ENCODE data around the gene MDFIC. TPM values are rescaled to one million over a fixed set of nuclear protein-coding genes. Genes with fewer than 3 reads are reported as not detected.

MDFIC gene
- polyA plus RNA-seq, 4 donors, result 25.8 to 31.4 (median 29.6) TPM

DNA sequence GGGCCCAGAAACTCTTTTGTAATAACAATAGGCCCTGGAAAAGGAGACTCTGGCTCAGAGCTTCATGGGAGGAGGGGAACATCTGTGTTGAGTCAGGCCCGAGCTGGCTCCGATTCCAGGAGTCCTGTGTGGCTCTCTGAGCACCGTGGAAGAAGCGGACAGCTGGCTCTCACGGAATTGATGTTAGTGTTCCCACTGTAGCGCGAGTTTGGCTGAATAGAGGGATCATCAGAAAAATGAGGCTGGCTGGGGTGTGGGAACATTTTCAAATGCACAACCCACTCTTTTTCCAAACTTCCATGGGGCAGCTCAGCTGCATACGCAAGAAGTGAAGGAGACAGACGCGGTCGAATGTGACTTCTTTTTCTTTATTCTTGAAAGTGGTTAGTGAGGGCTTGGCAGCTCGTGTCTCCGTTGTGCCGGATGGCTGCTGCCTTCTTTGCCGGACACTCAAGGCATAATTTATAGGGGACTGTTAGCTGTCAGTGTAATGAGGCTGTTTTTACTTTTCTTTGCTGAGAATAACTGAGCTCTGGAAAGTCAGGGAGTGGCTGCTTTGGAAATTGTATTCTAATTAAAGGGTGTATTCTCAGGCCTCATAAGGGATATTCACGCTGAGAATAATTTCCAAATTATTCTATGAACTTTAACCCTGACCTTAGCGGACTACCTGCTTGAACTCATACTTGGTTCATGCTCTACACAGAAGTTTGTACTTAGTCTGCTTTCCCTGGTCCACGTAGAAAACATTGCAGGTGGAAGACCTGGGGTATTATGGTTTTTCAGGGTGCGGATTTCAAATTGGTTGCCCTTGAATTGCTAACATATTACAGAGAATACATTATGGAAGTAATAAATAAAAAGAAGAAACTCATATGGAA, 23.1 kb downstream of the MDFIC start:
- peak; percentile 23 to 41 (median 25) for DNase-seq (ENCODE audit: low read depth in 4 of 4, low spot score in 2 of 4)

DNA sequence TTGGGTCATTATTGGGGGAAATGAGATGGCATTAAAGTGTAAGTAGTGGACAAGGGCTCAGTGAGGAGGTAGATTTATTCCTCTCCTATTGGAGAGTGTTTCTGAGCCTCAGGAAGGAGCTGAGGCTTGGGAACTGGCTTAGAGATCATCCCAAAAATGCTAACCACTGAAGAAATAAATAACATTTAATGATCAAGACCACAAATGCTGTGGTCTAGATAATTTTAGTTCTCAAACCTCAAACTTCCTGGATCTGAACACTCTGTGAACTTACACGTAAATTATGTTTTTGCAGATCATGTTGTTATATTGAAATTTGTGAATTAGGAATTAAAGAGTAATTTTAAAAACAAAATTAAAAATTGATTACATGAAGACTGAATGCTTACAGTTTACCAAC, 27.3 kb downstream of the MDFIC start:
- DNase-seq (ENCODE audit: low read depth in 4 of 4, low spot score in 2 of 4), result no peak

DNA sequence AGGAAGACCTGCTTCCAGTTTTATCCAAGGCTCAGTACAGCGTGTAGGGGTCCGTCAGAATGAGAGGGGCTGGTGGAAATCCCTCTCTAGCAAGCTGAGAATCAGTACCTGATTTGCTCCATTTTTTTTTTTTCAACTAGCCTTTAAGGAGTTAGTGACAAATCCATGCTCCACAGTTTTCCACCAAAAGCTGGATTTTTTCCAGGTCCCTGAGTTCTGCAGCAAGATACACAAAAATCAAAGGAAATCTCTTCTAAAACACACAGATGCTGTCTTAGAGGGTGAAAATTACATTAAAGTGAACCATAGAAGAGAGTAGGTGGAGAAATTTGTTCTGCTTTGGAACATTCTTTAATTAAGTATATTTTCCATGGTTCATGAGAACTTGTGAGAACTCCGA, 30.4 kb downstream of the MDFIC start:
- no peak for DNase-seq (ENCODE audit: low read depth in 4 of 4, low spot score in 2 of 4)

DNA sequence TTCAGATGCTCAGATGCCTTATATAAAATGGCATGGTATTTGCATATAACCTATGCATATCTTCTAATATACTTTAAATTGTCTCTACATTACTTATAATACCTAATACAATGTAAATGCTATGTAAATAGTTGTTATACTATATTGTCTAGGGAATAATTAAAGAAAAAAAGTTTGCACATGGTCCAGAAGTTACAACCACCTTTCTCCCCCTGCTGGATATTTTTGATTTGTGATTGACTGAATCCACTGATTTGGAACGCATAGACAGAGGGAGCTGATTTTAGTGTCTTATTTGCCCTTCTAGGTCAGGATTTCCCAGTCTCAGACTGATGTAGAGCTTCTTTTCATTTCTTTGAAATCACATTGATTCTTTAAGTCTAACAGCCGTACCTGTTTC, 31.8 kb downstream of the MDFIC start:
- no peak for DNase-seq (ENCODE audit: low read depth in 4 of 4, low spot score in 2 of 4)

DNA sequence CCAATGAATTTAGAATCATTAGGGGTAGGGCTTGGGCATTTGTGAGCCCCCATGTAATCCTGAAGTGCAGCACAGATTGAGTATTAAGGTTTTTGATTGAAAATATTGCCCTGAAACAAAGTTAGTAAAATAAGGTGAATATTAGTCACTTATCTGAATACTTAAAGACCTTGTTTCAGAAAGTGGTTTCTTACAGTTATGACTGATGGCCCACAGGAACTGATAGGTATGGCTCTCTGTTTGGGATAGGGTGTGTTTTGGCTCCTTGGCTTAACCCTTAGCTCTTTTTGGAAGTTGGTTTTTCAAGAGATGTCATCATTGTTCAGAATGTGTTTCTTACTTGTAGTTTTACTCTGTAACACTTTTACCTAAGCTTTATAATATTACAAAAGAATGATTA, 34.8 kb downstream of the MDFIC start:
- DNase-seq (ENCODE audit: low read depth in 4 of 4, low spot score in 2 of 4), result no peak

GRCh38 chr7:114957444-114957843, 35.5 kb downstream of the MDFIC start:
- DNase-seq (ENCODE audit: low read depth in 4 of 4, low spot score in 2 of 4), result no peak

DNA sequence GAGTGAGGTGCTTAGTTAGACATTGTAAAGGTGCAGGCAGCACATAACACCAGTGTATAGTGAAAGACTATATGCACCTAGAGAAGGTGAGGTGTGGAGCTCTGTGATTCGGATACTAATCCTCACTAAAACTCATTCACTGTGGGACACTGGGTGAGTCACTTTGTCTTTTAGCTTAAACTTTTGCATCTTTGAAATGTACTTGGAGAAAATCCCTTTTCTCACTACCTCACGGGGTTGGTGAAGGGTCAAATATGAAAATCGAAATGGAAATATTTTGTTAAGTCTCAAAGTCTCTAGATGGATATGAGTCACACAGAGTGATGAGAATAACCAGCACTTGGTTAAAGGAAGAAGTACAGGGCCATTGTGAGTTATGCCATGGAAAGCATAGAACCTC, 38.0 kb downstream of the MDFIC start:
- no peak for DNase-seq (ENCODE audit: low read depth in 4 of 4, low spot score in 2 of 4)

DNA sequence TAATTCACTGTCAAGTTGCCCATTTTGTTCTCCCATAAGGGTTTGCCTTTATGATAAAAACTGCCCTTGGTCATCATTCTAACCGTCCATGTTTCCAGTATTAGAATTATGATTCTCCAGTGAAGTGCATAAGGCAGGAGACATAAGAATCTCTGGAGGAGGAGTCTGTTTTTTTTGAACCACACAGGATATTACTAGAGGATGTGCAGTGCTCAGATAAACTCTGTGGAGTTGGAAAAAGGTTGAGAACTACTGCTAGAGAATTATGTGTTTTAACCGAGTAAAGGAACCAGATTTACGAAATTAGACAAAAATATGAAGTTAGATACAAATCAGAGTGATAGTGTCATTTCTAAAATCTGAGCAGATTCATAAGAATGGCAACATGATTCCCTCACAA, 40.5 kb downstream of the MDFIC start:
- DNase-seq (ENCODE audit: low read depth in 4 of 4, low spot score in 2 of 4), result no peak

DNA sequence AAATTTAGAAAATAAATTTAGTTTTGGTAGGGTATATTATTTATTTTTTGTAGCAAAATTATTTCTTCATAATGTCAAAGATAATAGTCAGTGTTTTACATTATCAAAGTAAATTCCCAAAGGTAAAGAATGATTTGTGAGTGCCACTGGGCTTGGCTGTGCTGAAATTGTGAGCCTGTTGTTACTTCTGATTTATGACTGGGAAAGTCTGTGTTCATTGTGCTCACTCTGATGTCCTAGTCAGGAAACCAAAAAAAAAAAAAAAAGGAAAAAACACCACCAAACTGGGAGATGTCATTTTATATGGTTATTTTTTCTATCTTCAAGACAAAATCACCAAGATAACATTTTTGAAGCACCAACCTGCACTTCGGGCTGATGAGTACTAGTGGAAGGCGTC, 44.3 kb downstream of the MDFIC start:
- no peak for DNase-seq (ENCODE audit: low read depth in 4 of 4, low spot score in 2 of 4)

- DNase-seq (ENCODE audit: low read depth in 4 of 4, low spot score in 2 of 4), result no peak
Measured at GRCh38 chr7:114969096-114969495, 47.2 kb downstream of the MDFIC start.

GRCh38 chr7:114970308-114970707, 48.4 kb downstream of the MDFIC start:
- DNase-seq (ENCODE audit: low read depth in 4 of 4, low spot score in 2 of 4), result no peak

- no peak for DNase-seq (ENCODE audit: low read depth in 4 of 4, low spot score in 2 of 4)
Measured at GRCh38 chr7:114970732-114971131, 48.8 kb downstream of the MDFIC start.

- no peak for DNase-seq (ENCODE audit: low read depth in 4 of 4, low spot score in 2 of 4)
Measured at GRCh38 chr7:114972567-114972966, 50.7 kb downstream of the MDFIC start.

GRCh38 chr7:114973147-114973546, 51.3 kb downstream of the MDFIC start:
- no peak for DNase-seq (ENCODE audit: low read depth in 4 of 4, low spot score in 2 of 4)

DNA sequence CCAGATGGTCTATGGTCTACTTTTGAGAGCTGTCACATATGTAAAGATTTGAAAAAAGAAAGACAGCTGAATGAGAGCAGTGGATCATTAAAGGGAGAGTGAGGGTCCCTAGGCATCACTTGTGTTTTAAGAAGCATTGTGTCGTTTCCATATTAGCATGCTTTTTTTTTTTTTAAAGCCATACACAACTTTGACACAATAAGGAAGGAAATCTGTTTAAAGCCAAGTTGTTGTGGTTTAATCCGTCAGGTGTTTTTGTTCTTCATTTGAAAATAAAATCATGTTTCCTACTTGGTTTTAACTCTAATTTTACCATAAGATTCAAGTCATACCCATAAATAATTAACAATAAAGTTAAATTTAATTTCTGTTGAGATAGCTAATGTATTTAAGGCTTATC, 53.5 kb downstream of the MDFIC start:
- no peak for DNase-seq (ENCODE audit: low read depth in 4 of 4, low spot score in 2 of 4)

DNA sequence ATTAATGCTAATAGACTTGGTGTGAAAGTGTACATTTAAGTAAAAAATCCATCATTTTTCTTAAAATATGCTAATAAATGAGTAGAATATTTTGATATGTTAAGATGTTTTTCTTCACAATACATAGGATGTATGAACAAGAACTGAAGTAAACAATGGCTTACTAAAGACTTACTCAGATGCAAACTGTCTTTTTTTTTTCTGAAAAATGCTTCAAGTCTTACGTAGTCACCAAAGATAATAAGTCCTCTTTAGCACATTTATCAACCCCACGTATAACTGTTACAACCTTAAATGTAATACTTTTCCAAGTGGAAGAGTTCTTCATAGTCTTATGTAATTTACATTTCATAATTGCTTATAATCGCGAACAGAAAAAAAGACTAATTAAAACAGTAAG, 54.8 kb downstream of the MDFIC start:
- DNase-seq (ENCODE audit: low read depth in 4 of 4, low spot score in 2 of 4), result no peak

DNA sequence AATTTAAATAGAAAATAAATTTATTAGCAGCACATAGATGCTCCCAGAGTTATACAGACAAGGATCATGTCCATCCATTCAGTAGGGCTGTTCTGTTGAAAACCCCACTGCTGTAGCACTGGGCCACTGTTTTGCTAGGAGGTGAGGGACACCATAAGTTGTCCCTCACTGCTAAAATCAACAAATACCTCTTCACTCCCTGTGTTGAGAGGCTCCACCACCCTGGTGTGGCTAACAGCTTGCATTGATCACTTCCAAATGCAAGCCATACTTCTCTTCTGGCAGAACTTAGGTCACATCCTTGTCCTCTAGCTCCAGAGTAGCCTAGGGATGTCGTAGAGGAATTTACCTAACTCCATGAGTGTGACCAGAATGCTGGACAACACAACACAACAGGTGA, 55.4 kb downstream of the MDFIC start:
- no peak for DNase-seq (ENCODE audit: low read depth in 4 of 4, low spot score in 2 of 4)

DNA sequence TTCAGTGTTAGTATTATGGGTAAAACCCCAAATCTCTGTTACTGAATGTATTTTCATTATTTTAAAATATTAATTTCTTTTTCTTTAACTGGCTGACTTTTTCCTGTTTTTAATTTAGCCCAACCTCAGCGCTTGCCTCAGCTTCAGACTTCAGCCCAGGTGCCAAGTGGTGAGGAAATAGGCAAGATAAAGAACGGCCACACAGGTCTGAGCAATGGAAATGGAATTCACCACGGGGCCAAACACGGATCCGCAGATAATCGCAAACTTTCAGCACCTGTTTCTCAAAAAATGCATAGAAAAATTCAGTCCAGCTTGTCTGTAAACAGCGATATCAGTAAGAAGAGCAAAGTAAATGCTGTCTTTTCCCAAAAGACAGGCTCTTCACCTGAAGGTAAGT, 57.5 kb downstream of the MDFIC start:
- no peak for DNase-seq (ENCODE audit: low read depth in 4 of 4, low spot score in 2 of 4)

GRCh38 chr7:114979803-114980507, 58.1 kb downstream of the MDFIC start:
- no peak for DNase-seq (ENCODE audit: low read depth in 4 of 4, low spot score in 2 of 4)

DNA sequence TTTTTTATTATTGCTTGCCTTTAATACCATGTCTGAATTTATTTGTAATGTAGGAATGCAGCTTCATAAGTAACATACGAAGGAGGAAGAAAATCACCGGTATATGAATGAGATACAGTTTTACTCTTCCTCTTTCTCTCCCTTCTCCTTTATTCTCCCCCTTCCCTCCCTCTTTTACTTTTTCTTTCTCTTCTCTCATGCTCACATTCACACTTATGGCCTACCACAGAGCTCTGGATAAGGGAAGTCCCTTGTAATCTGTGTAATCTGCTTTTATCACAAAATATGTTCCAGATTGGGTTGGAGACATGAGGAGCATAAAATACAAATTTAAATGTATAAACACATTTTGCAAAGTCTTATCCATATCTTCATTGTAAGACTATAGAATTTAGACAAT, 59.4 kb downstream of the MDFIC start:
- no peak for DNase-seq (ENCODE audit: low read depth in 4 of 4, low spot score in 2 of 4)

DNA sequence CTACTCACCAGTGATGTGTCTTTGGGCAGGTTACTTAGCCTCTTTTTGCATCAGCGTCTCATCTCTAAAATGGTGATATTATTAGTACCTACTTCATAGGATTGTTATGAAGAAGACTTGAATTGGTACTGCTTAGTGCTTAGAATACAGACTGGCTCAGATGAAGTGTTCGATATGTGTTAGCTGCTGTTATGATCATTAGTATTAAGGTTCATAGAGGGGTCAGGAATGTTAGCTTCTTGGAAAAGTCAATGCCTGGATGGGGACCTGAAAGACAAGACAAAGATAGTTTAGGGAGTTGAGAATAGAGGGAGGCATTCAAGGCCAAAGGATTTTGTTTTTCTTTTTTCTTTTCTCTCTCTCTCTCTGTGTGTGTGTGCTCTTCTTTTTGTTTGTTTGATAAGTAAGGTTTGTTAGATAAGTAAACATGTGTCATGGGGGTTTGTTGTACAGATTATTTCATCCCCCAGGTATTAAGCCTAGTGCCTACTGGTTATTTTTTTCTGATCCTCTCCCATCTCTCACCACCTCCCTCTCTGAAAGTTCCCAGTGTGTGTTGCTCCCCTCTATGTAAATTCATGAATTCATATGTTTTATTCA, 63.3 kb downstream of the MDFIC start:
- DNase-seq (ENCODE audit: low read depth in 4 of 4, low spot score in 2 of 4), result no peak

Data from left renal cortex interstitium (tissue), 4 donors.